Loucy (cell line): ENCODE measurements around the gene SAMD9L.

ENCODE experiments used
- H2AFZ ChIP-seq: fragments of 200-600 bp; sonication (generic); 2 replicates; pipeline ENCODE4 v1.6.0; 2016; ENCODE audit warnings: antibody characterized with exemption, mild to moderate bottlenecking, low read length, moderate library complexity
- H3F3A ChIP-seq: fragments of 200-600 bp; 2 replicates; pipeline ENCODE4 v1.6.0; 2016; ENCODE audit warnings: antibody characterized with exemption, low read depth, mild to moderate bottlenecking
- H3K27me3 ChIP-seq: fragments of 200-600 bp; sonication (generic); 2 replicates; pipeline ENCODE4 v1.6.1; 2014; ENCODE audit warnings: low read length, mild to moderate bottlenecking; ENCODE audit not compliant: insufficient read depth, poor library complexity, severe bottlenecking
- H3K36me3 ChIP-seq: fragments of 200-600 bp; sonication (generic); 2 replicates; pipeline ENCODE4 v1.6.1; 2016; ENCODE audit warnings: low read length; ENCODE audit not compliant: insufficient read depth
- H3K4me1 ChIP-seq: fragments of 200-600 bp; sonication (generic); 2 replicates; pipeline ENCODE4 v1.5.1; 2014; ENCODE audit warnings: low read length, mild to moderate bottlenecking; ENCODE audit not compliant: insufficient read depth, poor library complexity, severe bottlenecking
- H3K4me2 ChIP-seq: fragments of 200-600 bp; sonication (generic); 2 replicates; pipeline ENCODE4 v1.6.0; 2014; ENCODE audit warnings: antibody characterized with exemption, low read length, low read depth, mild to moderate bottlenecking; ENCODE audit not compliant: poor library complexity, severe bottlenecking
- H3K4me3 ChIP-seq: fragments of 200-600 bp; sonication (generic); 2 replicates; pipeline ENCODE4 v1.5.1; 2014; ENCODE audit warnings: low read length, mild to moderate bottlenecking, mixed read lengths; ENCODE audit not compliant: poor library complexity, severe bottlenecking
- H3K79me2 ChIP-seq: fragments of 200-600 bp; sonication (generic); 2 replicates; pipeline ENCODE4 v1.6.1; 2014; ENCODE audit warnings: low read length; ENCODE audit not compliant: insufficient read depth
- H3K9ac ChIP-seq: fragments of 200-600 bp; sonication (generic); 2 replicates; pipeline ENCODE4 v1.6.0; 2014; ENCODE audit warnings: mild to moderate bottlenecking, low read depth, low read length, moderate library complexity; ENCODE audit not compliant: poor library complexity, severe bottlenecking
- H3K9me2 ChIP-seq: fragments of 200-600 bp; sonication (generic); replicated peaks from 2 replicates; pipeline ENCODE4 v1.6.1; 2016; ENCODE audit warnings: low read depth, low read length, mixed read lengths
- H3K9me3 ChIP-seq: fragments of 200-600 bp; sonication (generic); 2 replicates; pipeline ENCODE4 v1.6.1; 2014; ENCODE audit warnings: mild to moderate bottlenecking, antibody characterized with exemption, low read length, low read depth; ENCODE audit not compliant: insufficient read depth
- H4K20me1 ChIP-seq: fragments of 200-600 bp; sonication (generic); 2 replicates; pipeline ENCODE4 v1.6.0; 2014; ENCODE audit warnings: antibody characterized with exemption, low read length, mild to moderate bottlenecking; ENCODE audit not compliant: insufficient read depth, poor library complexity, severe bottlenecking
- EZH2phosphoT487 ChIP-seq: fragments of 200-600 bp; IDR thresholded peaks from 2 replicates; pipeline ENCODE4 v1.6.1; 2018; ENCODE audit warnings: antibody characterized with exemption, mild to moderate bottlenecking, moderate library complexity, borderline replicate concordance
- TF ChIP-seq, protein P1 (sequence below): fragments of 200-600 bp; sonication (generic); conservative IDR thresholded peaks from 2 replicates; pipeline ENCODE4 v1.5.1; 2014; ENCODE audit warnings: mild to moderate bottlenecking, antibody characterized with exemption, low read length

Gene SAMD9L

DNA sequence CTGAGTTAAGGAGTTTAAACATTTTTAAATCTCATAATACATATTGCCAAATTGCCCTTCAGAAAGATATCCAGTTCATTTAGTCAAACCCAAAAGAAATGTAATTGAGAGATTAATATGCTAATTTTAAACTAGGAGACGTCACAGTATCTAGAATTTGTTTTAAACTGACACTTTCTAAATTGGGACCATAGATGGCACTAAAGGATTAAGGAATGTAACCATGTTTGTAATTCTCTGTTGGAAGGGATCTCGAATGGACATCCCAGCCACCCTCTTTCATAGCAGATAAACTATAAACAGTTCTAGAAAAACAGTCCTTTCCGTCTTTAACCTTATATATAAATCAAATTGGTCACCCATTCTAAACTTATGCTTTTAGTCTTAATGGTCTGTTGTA, 30.0 kb upstream of the SAMD9L start:
- TF ChIP-seq, protein P1, sequence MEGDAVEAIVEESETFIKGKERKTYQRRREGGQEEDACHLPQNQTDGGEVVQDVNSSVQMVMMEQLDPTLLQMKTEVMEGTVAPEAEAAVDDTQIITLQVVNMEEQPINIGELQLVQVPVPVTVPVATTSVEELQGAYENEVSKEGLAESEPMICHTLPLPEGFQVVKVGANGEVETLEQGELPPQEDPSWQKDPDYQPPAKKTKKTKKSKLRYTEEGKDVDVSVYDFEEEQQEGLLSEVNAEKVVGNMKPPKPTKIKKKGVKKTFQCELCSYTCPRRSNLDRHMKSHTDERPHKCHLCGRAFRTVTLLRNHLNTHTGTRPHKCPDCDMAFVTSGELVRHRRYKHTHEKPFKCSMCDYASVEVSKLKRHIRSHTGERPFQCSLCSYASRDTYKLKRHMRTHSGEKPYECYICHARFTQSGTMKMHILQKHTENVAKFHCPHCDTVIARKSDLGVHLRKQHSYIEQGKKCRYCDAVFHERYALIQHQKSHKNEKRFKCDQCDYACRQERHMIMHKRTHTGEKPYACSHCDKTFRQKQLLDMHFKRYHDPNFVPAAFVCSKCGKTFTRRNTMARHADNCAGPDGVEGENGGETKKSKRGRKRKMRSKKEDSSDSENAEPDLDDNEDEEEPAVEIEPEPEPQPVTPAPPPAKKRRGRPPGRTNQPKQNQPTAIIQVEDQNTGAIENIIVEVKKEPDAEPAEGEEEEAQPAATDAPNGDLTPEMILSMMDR = peak; percentile 41
- no peak for TF ChIP-seq EZH2phosphoT487
- Histone ChIP-seq H4K20me1 (no peaks in the 10 kb centered on the region), H3K27me3 (no peaks in the 10 kb centered on the region), H3K4me3 (no peak overlapping the region), H3F3A (no peaks in the 10 kb centered on the region), H2AFZ (no peak overlapping the region), H3K79me2 (no peaks in the 10 kb centered on the region), H3K9me3 (no peaks in the 10 kb centered on the region), H3K36me3 (no peaks in the 10 kb centered on the region), H3K4me1 (no peaks in the 10 kb centered on the region), H3K4me2 (no peak overlapping the region), H3K9me2 (no peaks in the 10 kb centered on the region), H3K9ac (no peak overlapping the region)

DNA sequence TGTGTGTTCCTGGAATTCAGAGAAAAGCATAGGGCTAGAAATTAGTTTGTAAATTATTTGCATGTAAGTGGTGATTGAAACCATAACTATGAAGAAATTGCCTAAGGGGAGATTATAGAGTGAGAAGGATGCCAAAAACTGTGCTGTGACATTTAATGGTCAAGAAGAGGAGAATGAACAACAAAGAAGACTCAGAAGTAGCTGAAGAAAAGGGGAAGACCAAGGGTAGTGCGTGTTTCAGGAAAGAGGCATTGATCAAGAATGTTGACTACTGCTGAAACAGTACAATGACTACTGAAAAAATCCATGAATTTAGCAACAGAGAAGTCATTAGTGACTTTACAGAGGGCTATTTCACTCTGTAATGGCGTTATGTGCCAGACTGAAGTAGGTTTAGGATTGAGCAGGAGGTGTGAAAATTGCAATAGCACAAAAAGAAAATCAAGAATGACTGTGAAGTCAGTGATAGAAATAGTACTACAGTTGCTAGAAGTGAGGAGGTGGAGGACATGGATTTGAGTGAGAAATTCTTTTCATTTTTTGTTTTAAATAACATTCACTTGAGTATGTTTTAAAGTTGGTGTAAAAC, 28.9 kb upstream of the SAMD9L start:
- Histone ChIP-seq H3F3A (no peaks in the 10 kb centered on the region), H2AFZ (no peak overlapping the region), H4K20me1 (no peaks in the 10 kb centered on the region), H3K9ac (no peak overlapping the region), H3K9me3 (peaks cover 2% of the 10 kb centered on the region; the same call in 1 of the 2 replicates), H3K36me3 (no peaks in the 10 kb centered on the region), H3K4me2 (no peak overlapping the region), H3K4me1 (no peaks in the 10 kb centered on the region), H3K27me3 (no peaks in the 10 kb centered on the region), H3K9me2 (0 out of 2 replicates have a peak, but pooled peaks cover 4% of the 10 kb centered on the region), H3K79me2 (no peaks in the 10 kb centered on the region), H3K4me3 (no peak overlapping the region)
- no peak for TF ChIP-seq EZH2phosphoT487
- TF ChIP-seq, protein P1 = no peak

DNA sequence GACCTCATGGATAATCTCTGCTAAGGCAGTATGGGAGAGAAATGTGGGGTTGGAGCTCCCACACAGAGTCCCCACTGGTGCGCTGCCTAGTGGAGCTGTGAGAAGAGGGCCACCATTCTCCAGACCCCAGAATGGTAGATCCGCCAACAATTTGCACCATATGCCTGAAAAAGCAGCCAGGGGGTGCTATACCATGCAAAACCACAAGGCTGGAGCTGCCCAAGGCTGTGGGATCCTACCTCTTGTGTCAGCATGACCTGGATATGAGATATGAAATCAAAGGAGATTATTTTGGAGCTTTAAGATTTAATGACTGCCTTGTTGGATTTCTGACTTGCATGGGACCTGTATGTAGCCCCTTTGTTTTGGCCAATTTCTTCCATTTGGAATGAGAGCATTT, 27.0 kb upstream of the SAMD9L start:
- Histone ChIP-seq H3K9me3 (peaks cover 7% of the 10 kb centered on the region; the same call in 1 of the 2 replicates), H3K79me2 (no peaks in the 10 kb centered on the region), H3K9ac (no peak overlapping the region), H3K27me3 (no peaks in the 10 kb centered on the region), H3K36me3 (no peaks in the 10 kb centered on the region), H3K9me2 (0 out of 2 replicates have a peak, but pooled peaks cover 4% of the 10 kb centered on the region), H4K20me1 (no peaks in the 10 kb centered on the region), H3K4me1 (no peaks in the 10 kb centered on the region), H3K4me3 (no peak overlapping the region), H2AFZ (no peak overlapping the region), H3F3A (no peaks in the 10 kb centered on the region), H3K4me2 (no peak overlapping the region)
- TF ChIP-seq EZH2phosphoT487 = no peak

DNA sequence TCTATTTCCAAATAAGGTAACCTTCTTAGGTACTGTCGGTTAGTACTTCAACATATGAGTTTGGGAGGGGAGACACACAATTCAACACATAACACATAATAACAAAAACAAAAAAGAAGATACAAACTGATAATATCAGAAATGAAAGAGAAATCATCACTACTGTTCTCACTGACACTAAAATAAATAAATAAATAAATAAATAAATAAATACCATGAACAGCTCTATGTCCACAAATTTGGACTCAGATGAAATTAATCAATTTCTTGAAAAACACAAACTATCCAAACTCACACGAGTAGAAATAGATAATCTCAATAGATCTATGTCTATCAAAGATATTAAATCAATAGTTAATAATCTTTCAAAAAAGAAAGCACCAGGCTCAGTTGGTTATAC, 24.5 kb upstream of the SAMD9L start:
- TF ChIP-seq, protein P1 = no peak
- no peak for TF ChIP-seq EZH2phosphoT487
- Histone ChIP-seq H4K20me1 (no peaks in the 10 kb centered on the region), H3K79me2 (no peaks in the 10 kb centered on the region), H3K4me2 (no peak overlapping the region), H3K4me1 (no peaks in the 10 kb centered on the region), H3K9me3 (peaks cover 7% of the 10 kb centered on the region; the same call in 1 of the 2 replicates), H3F3A (no peaks in the 10 kb centered on the region), H3K27me3 (no peaks in the 10 kb centered on the region), H3K36me3 (no peaks in the 10 kb centered on the region), H2AFZ (no peak overlapping the region), H3K4me3 (no peak overlapping the region), H3K9ac (no peak overlapping the region), H3K9me2 (0 out of 2 replicates have a peak, but pooled peaks cover 4% of the 10 kb centered on the region)
